CD4-positive, alpha-beta T cell treated with Interferon alpha-2 for 1 hour (primary cell): ENCODE data around the gene C1QL1.
"Not testable (repeated sequence)": the region's sequence is repeated elsewhere in the genome, so short reads cannot be mapped to it uniquely, and the experiment has no call there.

Experiments
- DNase-seq, 2 donors: peaks; one replicate each; pipeline ENCODE4 v3.0.0-alpha.2; 2020 to 2022

The C1QL1 gene

DNA sequence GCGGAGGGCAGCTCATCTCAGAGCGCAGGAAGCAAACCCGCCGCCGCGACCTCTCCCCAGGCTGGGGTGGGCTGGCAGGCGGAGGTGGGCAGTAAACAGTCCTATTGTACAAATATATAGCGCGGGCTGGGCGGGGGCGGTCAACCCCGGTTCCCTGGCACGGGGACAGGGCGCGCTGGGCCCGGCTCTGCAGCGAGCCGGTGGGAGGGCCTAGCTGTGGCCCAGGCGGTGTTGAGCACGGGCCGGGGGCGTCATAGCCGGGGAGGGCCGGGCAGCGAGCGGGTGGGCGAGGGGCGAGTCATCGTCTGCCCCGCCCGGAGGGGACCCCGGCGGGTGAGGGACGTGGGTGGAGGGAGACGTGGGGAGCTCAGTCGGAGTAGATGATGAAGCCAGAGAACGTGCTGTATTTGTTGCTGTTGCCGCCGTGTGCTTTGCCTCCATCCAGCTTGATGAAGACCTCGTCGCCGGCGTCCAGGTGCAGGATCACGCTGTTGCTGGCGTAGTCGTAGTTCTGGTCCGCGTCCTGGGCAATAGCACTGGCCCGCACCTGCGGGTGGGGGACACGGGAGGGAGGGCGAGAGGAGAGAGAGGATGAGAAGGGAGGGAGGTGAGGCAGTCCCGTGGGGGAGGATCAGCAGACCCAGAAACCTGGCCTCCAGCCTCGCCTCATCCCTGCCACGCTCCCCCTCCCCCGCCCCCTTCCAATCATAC lies 8.1 kb downstream of the C1QL1 start:
- no peak for DNase-seq

DNA sequence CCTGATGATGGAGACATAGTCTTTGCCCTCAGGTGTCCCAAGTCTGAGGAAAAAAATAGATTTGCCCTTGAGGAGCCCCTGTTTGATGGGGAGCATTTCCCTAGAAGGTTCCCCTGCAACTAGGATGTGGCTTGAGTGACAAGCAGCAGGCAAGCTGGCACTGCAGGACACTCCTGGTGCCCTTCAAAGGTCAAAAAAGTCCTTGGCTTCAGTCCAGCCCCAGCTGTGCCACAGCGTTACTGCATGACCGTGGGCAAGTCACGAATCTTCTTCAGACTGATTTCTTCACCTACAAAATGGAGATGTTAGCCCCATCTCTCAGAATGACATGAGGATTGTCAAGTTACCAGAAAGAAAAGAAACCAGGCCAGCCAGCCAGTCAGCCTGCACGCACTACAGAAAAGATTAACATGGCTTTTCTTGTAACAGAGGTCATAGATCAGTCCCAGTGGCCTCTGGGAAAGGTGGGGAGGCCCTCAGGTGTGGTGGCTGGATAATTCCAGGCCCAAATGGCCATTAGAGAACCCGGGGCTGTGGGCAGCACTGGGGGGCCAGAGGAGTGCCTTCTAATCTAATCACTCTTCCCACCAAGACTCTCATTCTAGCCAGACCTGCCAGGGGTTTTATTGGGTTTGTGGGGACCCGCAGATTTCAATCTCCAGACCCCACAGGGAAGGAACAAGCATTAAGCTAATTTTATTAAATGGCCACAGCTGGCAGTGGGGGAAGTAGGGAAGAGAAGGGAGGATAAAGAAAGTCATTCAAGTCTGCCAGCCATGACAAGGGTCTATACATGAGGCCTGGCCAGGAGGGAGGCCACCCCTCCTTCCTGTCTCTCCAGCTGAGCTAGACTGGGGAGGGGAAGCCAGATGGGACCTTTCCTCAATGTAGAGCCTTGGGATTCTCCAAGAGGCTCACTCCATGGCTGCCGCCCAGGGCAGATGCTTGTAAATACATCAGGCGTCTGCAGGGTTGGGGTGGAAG lies 10.8 kb downstream of the C1QL1 start:
- no peak for DNase-seq

- DNase-seq: no peak
Observed at GRCh38 chr17:44955674-44956425, 12.3 kb downstream of the C1QL1 start.

DNA sequence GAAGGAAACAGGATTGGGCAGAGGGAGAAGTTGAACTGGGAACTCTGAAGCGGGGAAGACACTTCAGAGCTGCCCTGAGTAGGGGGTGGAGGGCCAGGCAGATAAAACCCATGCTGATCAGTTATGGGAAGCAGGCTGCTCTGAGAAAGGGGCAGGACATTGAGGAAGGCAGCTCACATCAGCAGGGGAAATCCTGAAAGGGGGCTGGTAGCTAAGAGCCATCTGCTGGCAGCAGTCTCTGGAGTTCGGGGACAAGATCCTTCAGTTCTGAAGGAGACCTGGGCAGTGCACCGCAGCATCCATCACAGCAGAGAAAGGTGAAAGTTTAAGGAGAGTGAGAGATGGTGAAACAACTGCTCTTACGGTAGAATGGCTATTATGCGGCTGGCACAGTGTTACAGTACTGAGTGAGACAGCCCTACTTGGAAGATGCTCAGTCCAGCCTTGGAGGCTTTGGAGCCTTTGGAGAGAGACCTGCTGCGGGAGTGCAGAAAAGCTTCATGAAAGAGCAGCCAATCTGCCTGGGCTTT lies 15.1 kb downstream of the C1QL1 start:
- DNase-seq: no peak

- DNase-seq: no peak
Observed at GRCh38 chr17:44948315-44948795, 19.7 kb downstream of the C1QL1 start.

- peak; percentile 89 to 92 for DNase-seq
Observed at GRCh38 chr17:44947461-44948314, 20.4 kb downstream of the C1QL1 start, which contains the start of gene KIF18B. Gene KIF18B (minus strand): TSS chr17:44947773. CDS start chr17:44936344, 11,429 bp downstream.

DNA sequence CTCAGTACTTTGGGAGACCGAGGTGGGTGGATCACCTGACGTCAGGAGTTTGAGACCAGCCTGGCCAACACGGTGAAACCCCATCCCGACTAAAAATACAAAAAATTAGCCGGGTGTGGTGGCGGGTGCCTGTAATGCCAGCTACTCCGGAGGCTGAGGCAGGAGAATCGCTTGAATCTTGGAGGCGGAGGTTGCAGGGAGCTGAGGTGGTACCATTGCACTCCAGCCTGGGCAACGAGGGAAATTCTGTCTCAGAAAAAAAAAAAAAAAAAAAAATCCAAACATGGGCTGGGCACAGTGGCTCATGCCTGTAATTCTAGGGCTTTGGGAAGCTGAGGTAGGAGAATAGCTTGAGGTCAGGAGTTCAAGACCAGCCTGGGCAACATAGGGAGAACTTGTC lies 22.5 kb downstream of the C1QL1 start:
- not testable (repeated sequence) for DNase-seq

DNA sequence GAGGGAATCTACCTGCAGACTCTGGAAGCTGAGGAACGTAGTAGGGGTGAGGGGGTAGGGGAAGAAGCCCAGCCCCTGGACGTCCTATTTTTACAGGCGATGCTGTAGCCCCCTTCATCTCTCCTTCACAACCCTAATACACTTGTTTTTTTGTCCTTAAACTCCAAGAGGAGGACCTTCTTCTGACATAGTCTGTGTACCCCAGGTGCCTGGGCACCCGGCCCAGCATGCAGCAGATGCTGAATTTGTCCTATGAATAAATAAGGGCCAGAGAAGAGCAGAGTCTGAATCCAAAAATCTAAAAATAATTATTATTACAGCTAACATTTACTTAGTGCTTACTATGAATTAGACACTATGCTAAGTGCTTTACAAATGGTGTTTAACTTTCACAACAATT lies 25.6 kb downstream of the C1QL1 start:
- no peak for DNase-seq

GRCh38 chr17:44941712-44942331 lies 26.3 kb downstream of the C1QL1 start:
- DNase-seq: peak in 1 of 2 donors; percentile 13

DNA sequence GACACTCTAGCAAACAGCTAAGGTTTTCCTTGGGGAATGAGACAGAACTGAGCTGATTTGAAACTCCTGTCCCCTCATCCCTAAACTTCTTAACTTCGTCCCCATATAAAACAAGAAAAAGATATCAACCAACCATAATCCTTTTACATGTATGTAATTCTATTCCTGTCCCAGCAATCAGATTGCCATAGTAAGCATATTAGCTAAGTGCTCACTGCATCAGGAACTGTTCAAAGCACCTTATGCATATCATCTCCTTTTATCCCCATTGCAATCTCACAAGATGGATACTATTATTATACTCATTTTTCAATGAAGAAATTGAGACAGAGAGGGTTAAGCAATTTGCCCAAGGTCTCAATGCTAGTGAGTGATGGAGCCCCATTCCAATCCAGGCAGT lies 27.3 kb downstream of the C1QL1 start:
- no peak for DNase-seq

DNA sequence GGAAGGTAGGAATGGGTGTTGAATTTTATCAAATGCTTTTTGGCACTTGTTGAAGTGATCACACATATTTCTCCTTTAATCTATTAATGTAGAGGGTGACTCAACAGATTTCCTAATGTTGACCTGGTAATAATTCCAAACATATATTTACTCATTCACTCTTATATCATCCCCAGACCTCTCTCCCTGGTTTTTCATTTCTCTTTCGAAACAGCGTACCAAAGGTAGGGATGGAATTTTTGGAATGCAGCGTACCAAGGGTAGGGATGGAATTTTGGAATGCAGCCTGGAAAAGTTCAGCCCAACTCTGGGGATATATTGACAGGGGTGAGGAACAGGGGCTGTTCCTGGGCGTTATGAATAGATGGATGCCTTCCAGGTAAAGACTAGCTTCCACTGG lies 27.8 kb downstream of the C1QL1 start:
- no peak for DNase-seq

DNA sequence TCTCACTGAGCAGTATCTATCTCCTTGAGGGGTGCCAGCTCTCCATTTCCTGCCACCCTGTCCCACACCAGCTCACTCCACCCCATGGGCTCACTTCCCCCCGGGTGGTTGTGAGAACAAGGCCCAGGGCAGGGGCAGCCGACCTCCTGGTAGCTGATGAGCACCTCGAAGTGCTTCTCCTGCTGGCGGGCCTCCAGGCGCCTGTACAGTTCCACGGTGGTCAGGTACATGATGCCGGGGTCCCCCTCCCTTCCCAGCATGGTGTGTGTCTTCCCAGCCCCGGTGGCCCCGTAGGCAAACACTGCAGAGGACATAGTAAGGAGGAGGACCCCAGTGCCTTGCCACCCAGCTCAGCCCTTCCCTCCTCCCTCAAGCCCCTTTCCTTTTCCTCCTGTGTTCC lies 33.0 kb downstream of the C1QL1 start:
- DNase-seq: no peak

GRCh38 chr17:44934745-44935105 lies 33.4 kb downstream of the C1QL1 start:
- DNase-seq: no peak

DNA sequence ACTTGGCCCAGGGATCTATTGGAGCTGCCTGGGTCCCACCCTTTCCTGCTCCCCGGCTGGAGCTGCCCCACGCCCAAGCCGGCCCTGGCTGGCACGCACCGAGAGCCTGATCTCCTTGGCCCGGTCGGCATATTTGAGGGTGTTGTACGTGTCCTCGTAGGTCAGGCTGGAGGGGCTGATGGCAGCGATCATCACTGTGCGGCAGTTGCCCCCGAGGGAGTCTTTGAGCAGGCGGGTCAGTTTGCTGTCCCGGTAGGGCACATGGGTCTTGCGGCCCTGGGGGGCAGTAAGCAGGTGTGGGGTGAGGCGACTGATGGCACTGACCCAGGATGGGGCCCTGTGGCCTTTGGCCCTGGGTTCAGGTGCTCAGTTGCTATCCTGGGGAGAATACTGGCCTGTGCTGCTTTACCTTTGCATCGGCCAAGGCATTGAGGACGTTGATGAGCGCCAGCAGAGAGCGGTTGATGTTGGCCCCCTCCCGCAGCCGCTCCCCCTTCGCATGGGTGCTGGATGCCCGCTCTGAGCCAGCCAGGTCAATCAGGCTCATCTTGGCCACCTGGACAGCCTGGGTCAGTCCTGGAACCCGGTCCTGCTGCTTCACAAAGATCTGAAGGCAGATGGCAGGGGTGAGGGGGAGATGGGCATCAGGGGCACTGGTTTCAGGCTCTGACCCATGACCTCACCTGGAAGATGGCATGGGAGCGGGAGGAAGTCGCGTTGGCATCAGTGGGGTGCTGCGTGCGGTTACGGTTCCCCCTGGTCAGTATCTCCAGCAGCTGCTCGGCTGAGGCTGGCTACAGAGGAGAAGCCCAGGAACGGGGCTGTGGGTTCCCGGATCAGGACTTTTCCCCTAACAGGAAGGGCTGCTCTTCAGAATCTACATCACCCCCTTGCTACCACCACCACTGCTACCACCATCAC lies 34.0 kb downstream of the C1QL1 start:
- no peak for DNase-seq

- no peak for DNase-seq
Observed at GRCh38 chr17:44932787-44933097, 35.4 kb downstream of the C1QL1 start.

- no peak for DNase-seq
Observed at GRCh38 chr17:44932096-44932786, 35.9 kb downstream of the C1QL1 start.

DNA sequence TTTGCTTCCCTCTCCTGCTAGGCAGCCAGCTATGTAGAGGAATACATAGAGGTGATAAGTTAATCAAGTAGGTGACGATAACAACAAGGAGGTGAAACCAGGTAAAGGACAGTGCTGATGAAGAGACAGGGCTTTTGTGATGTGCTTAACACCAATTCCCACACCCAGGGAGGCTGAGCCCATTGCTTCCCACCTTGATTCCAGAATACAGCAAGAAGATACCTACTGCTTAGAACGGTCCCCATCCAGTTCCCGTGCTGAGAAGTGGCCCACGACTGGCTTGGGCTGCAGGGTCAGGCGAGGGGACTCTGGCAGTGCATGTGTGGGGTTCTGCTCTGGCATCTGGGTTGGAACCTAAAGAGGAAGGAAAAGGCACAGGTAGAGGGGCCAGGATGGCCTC lies 36.7 kb downstream of the C1QL1 start:
- no peak for DNase-seq

DNA sequence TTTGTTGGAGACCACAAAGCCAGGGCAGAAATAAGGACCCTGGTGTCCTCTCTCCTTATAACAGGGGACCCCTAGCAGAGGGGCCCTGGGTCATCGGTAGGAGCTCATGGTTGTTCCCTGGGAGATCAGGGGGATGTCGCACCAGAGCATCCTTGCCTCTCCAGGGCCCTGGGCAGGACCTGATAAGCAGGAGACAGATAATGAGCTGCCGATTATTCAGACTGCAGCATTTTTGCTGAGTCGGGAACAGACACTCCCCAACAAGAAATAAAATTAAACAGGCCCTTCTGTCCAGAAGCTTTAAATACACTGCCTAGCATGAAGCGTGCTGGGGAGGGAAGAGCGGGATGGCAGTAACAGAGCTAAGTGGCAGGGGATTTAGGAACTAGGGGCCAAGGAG lies 37.4 kb downstream of the C1QL1 start:
- DNase-seq: no peak

DNA sequence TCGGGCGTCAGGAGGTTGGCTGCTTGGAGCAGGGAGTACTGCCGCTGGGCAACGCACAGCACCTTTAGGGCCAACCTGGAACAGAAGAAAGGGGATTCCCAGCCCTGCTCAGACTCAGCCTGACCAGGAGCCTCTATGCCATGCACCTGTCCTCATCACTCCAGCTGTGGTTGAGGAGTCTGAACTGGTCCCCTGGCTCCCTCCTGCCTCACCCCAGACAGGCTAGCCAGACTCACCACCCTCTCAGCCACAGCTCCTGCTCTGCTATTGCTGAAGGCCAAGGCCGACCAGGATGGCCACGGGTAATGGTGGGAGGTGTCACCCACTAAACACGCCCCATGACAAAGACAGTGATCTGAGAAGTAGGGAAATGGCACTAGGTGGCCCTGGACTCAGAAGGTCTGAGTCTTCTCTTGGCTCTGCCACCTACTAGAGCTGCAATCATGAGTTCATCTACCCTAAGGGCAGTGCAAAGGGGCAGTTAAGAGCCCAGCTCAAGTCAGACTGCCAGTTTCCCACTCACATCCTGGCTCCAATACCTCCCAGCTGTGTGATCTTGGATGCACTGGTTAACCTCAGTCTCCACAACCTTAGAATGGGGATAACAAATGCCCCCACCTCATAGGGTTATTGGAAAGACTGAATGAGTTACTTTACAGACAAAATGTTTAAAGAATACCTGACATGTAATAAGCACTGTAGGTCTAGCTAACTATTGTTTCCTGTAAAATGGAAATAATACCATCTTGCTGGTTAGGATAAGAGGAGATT lies 39.0 kb downstream of the C1QL1 start:
- no peak for DNase-seq
